OCI-M1 (cell line): ENCODE measurements around the gene C1orf146.
"Not testable (repeated sequence)": the region's sequence is repeated elsewhere in the genome, so short reads cannot be mapped to it uniquely, and the experiment has no call there.

Source experiments
- DNase-seq: peaks from one replicate; lab custom pipeline; 2025; lab: John Stamatoyannopoulos, UW

Gene C1orf146

GRCh38 chr1:92274939-92275338 is 57.2 kb downstream of the C1orf146 start:
- no peak for DNase-seq

- DNase-seq = no peak
Measured at GRCh38 chr1:92276082-92276481, 58.4 kb downstream of the C1orf146 start.

- no peak for DNase-seq
Measured at GRCh38 chr1:92277105-92277723, 59.5 kb downstream of the C1orf146 start.

GRCh38 chr1:92279781-92280180 is 62.1 kb downstream of the C1orf146 start:
- DNase-seq = not testable (repeated sequence)

- DNase-seq = not testable (repeated sequence)
Measured at GRCh38 chr1:92281411-92281810, 63.7 kb downstream of the C1orf146 start.

- peak; percentile 80 for DNase-seq
Measured at GRCh38 chr1:92291372-92291999, 73.8 kb downstream of the C1orf146 start.
